Natural killer cell (primary cell): ENCODE data around the gene AGBL4. TPM values are rescaled to one million over a fixed set of nuclear protein-coding genes. Genes with fewer than 3 reads are reported as not detected.

Source experiments
- ATAC-seq, 3 donors: fragments of 150-1000 bp in 2 of 3; fragments of 200-7000 bp in 1 of 3; cut with Tn5 transposase; 1 replicate in 1 of 3; 2 replicates in 2 of 3; pipeline ENCODE4 v1.10.0; 2021; ENCODE audit warnings: mild to moderate bottlenecking in 2 of 3, moderate library complexity in 2 of 3
- DNase-seq, 2 donors: peaks; one replicate each; pipeline versions ENCODE4 v3.0.0 to v3.0.0-alpha.2; 2013 to 2021; ENCODE audit warnings: mixed read lengths in 1 of 2
- H3K27ac ChIP-seq: one replicate; pipeline ENCODE4 v1.5.1; 2013; ENCODE audit warnings: mild to moderate bottlenecking, low read length
- H3K27me3 ChIP-seq: one replicate; pipeline ENCODE4 v1.6.1; 2013; ENCODE audit warnings: low read length; ENCODE audit not compliant: control insufficient read depth, insufficient read depth
- H3K36me3 ChIP-seq: one replicate; pipeline ENCODE4 v1.6.1; 2013; ENCODE audit warnings: low read length; ENCODE audit not compliant: control insufficient read depth, insufficient read depth
- H3K4me1 ChIP-seq: one replicate; pipeline ENCODE4 v1.6.1; 2013; ENCODE audit warnings: low read length; ENCODE audit not compliant: control insufficient read depth, insufficient read depth
- H3K4me3 ChIP-seq: one replicate; pipeline ENCODE4 v1.5.1; 2013; ENCODE audit warnings: low read length
- H3K9me3 ChIP-seq: one replicate; pipeline ENCODE4 v1.6.1; 2013; ENCODE audit warnings: low read length; ENCODE audit not compliant: control insufficient read depth, insufficient read depth
- H3K27ac Mint-ChIP-seq, 2 donors: one replicate each; pipeline ENCODE4 v1.8.0; 2022; ENCODE audit warnings: mild to moderate bottlenecking in 2 of 2, mixed read lengths in 2 of 2, moderate library complexity in 1 of 2
- H3K27me3 Mint-ChIP-seq, 2 donors: one replicate each; pipeline ENCODE4 v1.8.0; 2022; ENCODE audit warnings: low read depth in 2 of 2, mixed read lengths in 2 of 2
- H3K36me3 Mint-ChIP-seq: one replicate; pipeline ENCODE4 v1.8.0; 2022; ENCODE audit warnings: mixed read lengths
- H3K4me1 Mint-ChIP-seq, 2 donors: one replicate each; pipeline ENCODE4 v1.8.0; 2022; ENCODE audit warnings: mixed read lengths in 2 of 2
- H3K4me3 Mint-ChIP-seq: one replicate; pipeline ENCODE4 v1.8.0; 2022; ENCODE audit warnings: mild to moderate bottlenecking, moderate library complexity, mixed read lengths
- H3K9me3 Mint-ChIP-seq, 2 donors: one replicate each; pipeline ENCODE4 v1.8.0; 2022; ENCODE audit warnings: mixed read lengths in 2 of 2
- CTCF ChIP-seq: fragments of 200-600 bp; IDR thresholded peaks from one replicate; pipeline ENCODE4 v1.8.0; 2022; ENCODE audit warnings: antibody characterized with exemption
- WGBS: methylation state at CpG from one replicate; pipeline ENCODE4 v1.1.7; 2013; ENCODE audit warnings: missing lambda C conversion rate; ENCODE audit not compliant: insufficient coverage; 5-methylcytosine and 5-hydroxymethylcytosine counted together
- intact Hi-C: fragments of 100-400 bp; cut with micrococcal nuclease; formaldehyde crosslinking; loops from one replicate; pipeline ENCODE4 v1.14.2; 2022
- total RNA-seq, 4 donors: library from RNA; stranded (reverse); fragments of 120-200 nt in 1 of 4; gene quantifications; one replicate each; pipeline versions ENCODE4 v1.2.3 to v1.2.4, GENCODE V29; 2013 to 2022

The AGBL4 gene
- total RNA-seq, 3 donors from 2014 or later (not counting 1 experiment from before 2014, with no cell fraction given), result not detected

DNA sequence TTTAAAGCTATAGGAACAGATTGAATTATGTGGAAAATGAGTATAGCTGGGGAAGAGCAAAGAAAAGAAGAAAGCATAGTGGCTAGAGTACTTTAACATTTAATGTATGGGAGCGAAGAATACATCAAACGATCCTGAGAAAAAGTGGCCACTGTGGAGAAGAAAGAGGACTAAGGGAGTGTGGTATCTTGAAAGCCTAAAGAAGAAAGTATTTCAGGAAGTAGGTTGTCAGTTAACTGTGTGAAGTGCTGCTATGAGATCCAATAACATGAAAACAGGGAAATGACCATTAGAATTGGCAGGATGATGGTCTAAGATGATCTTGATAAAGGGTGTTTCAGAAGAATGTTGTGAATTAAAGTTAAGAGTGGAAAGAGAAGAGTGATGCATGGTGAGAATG, 1027.4 kb downstream of the AGBL4 start:
- H3K27me3 ChIP-seq, result no peaks in the 10 kb centered on the region
- H3K4me1 ChIP-seq, result no peaks in the 10 kb centered on the region
- ATAC-seq (no peak), DNase-seq (no peak)
- Mint-ChIP-seq H3K27me3 (no peaks in the 10 kb centered on the region), H3K9me3 (peaks cover 5 to 6% of the 10 kb centered on the region in 2 donors), H3K36me3 (no peaks in the 10 kb centered on the region), H3K4me3 (no peak overlapping the region), H3K27ac (no peak overlapping the region), H3K4me1 (no peaks in the 10 kb centered on the region)
- WGBS, result 96% methylated on average over 2 of the region's 2 CpGs
- intact Hi-C loops, result no loop called here
- no peak overlapping the region for H3K27ac ChIP-seq
- H3K4me3 ChIP-seq, result no peak overlapping the region
- H3K9me3 ChIP-seq, result peaks cover 10% of the 10 kb centered on the region
- no peaks in the 10 kb centered on the region for H3K36me3 ChIP-seq
- TF ChIP-seq CTCF, result no peak

DNA sequence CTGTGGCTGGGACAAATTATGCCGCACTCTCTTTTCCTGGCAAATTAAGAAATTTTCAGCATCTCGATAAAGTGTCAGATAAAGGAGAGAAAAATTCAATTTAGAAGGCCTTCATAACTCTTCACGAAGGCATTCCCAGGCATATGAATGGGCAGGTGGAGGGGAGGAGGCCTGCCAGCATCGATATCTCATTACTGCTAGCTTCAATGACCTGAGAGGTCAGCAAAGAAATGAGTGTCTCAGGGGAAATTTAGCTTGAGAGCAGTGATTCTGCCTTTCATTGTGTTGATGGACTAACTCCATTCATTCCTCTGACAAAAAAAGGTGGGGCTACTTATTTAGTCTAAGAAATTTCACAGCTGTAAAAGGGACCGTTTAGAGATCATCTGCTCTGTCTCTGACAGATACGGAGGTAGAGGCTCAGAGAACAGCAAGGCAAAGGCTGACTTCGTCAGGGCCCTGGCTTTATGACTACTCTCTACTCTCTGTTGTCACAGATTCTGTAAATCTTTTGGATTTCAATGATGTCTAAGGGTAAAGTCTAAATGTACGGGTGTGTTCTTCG, 1035.0 kb downstream of the AGBL4 start:
- H3K9me3 Mint-ChIP-seq, result peaks cover 3 to 4% of the 10 kb centered on the region in 2 donors
- Histone ChIP-seq H3K4me1 (no peaks in the 10 kb centered on the region), H3K36me3 (no peaks in the 10 kb centered on the region), H3K27ac (no peak overlapping the region), H3K9me3 (peaks cover 10% of the 10 kb centered on the region), H3K27me3 (no peaks in the 10 kb centered on the region), H3K4me3 (no peak overlapping the region)
- no peaks in the 10 kb centered on the region for H3K36me3 Mint-ChIP-seq
- no peaks in the 10 kb centered on the region for H3K27me3 Mint-ChIP-seq
- no peak for TF ChIP-seq CTCF
- H3K4me1 Mint-ChIP-seq, result no peaks in the 10 kb centered on the region
- ATAC-seq (no peak), DNase-seq (no peak)
- no peak overlapping the region for H3K4me3 Mint-ChIP-seq
- intact Hi-C loops, result no loop called here
- no peak overlapping the region for H3K27ac Mint-ChIP-seq
- 83% methylated on average over 7 of the region's 9 CpGs for WGBS

DNA sequence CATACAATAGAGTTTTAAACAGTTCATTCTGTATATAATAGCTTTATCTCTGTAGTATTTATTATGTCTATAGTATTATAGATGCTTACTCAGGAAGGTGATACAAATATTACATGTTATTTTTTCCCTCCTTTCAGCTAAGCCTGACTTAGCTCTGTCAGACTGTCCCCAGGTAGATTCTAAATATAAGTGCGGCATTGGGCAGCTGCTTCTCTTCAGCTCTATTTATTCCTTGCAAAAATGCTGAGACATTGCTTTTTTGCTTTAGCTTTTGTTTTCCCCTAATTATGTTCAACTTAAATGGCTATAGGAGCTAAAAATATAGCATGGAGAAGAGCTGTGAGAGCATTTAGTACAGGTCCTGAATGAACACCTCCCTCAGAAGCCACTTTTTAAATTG, 1043.8 kb downstream of the AGBL4 start:
- WGBS, result 82% methylated on average over 1 of the region's 1 CpG
- no peak for ATAC-seq
- DNase-seq, result no peak
- Mint-ChIP-seq H3K27ac (no peak overlapping the region), H3K9me3 (peaks cover 3 to 4% of the 10 kb centered on the region in 2 donors), H3K27me3 (peaks cover 0 to 2% of the 10 kb centered on the region in 2 donors), H3K4me1 (no peaks in the 10 kb centered on the region), H3K36me3 (no peaks in the 10 kb centered on the region), H3K4me3 (no peak overlapping the region)
- intact Hi-C loops, result no loop called here
- no peak for TF ChIP-seq CTCF
- H3K27me3 ChIP-seq, result no peaks in the 10 kb centered on the region
- no peaks in the 10 kb centered on the region for H3K9me3 ChIP-seq
- no peaks in the 10 kb centered on the region for H3K4me1 ChIP-seq
- no peaks in the 10 kb centered on the region for H3K36me3 ChIP-seq
- H3K27ac ChIP-seq, result no peak overlapping the region
- H3K4me3 ChIP-seq, result no peak overlapping the region

GRCh38 chr1:48978413-48978812, 1045.3 kb downstream of the AGBL4 start:
- Mint-ChIP-seq H3K36me3 (no peaks in the 10 kb centered on the region), H3K9me3 (peaks cover 2 to 5% of the 10 kb centered on the region in 2 donors), H3K4me1 (no peaks in the 10 kb centered on the region), H3K4me3 (no peak overlapping the region), H3K27me3 (peaks cover 0 to 2% of the 10 kb centered on the region in 2 donors), H3K27ac (no peak overlapping the region)
- DNase-seq, result no peak
- Histone ChIP-seq H3K27me3 (no peaks in the 10 kb centered on the region), H3K36me3 (no peaks in the 10 kb centered on the region), H3K4me1 (no peaks in the 10 kb centered on the region), H3K4me3 (no peak overlapping the region), H3K9me3 (no peaks in the 10 kb centered on the region), H3K27ac (no peak overlapping the region)
- TF ChIP-seq CTCF, result no peak
- ATAC-seq, result no peak
- intact Hi-C loops, result no loop called here
- WGBS, result 26% methylated on average over 2 of the region's 2 CpGs
